GM06990 (cell line): ENCODE results near the gene CILP2.

Experiments
- DNase-seq: peaks from one replicate; pipeline ENCODE4 v3.0.0-alpha.2; 2011; ENCODE audit not compliant: insufficient read length; ENCODE audit errors: extremely low read depth
- H3K27me3 ChIP-seq: replicated peaks from 2 replicates; pipeline ENCODE4 v1.6.0; 2011; ENCODE audit warnings: low read length; ENCODE audit not compliant: control insufficient read depth, insufficient read depth
- H3K36me3 ChIP-seq: 2 replicates; pipeline ENCODE4 v1.5.1; 2011; ENCODE audit warnings: low read length; ENCODE audit not compliant: control insufficient read depth, insufficient read depth
- H3K4me3 ChIP-seq: replicated peaks from 2 replicates; pipeline ENCODE4 v1.5.1; 2011; ENCODE audit warnings: low read depth, mild to moderate bottlenecking, control low read depth, low read length
- TF ChIP-seq, protein P1 (sequence below): IDR thresholded peaks from 2 replicates; pipeline ENCODE4 v1.5.1; 2011; ENCODE audit warnings: low read length, control low read depth, mild to moderate bottlenecking, inconsistent platforms; ENCODE audit not compliant: insufficient read depth, poor library complexity, severe bottlenecking

CILP2 gene

DNA sequence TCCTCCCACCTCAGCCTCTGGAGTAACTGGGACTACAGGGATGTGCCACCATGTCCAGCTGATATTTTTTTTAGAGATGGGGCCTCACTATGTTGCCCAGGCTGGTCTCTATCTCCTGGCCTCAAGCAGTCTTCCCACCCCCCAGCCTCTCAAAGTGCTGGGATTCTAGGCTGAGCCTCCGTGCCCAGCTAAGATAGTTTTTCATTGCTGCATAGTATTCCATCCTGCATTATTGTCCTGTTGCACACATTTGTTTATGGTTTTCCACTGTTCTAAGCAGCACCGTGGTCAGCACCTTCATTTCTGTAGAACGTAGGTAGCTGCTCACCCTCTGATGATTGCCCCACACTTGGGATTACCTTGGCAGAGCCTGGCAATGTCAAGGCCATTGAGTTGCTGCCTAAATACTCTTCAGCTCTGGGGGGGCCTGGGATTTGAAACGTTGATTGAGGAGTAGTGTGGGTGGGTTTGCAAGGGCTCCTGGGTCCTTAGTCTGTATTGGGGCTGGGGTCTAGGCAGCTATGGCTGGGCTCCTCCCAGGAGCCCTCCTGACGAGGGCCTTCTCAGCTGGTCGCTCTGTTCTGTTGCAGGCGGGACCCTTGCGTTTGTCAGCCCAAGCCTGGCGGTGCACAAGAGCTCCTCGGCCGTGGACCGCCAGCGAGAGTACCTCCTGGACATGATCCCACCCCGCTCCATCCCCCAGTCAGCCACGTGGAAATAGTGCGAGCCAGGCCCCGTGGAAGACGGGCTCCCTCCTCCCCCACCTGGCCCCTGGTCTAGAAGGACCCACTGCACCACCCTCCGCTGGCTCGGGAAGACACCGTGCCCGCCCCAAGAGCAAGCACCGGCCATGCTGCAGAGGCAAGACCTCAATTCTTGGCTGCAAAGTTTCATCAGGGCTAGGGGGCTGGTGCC lies 33.1 kb upstream of the CILP2 start:
- DNase-seq = no peak
- peaks cover 40% of the 10 kb centered on the region for H3K36me3 ChIP-seq
- TF ChIP-seq, protein P1, sequence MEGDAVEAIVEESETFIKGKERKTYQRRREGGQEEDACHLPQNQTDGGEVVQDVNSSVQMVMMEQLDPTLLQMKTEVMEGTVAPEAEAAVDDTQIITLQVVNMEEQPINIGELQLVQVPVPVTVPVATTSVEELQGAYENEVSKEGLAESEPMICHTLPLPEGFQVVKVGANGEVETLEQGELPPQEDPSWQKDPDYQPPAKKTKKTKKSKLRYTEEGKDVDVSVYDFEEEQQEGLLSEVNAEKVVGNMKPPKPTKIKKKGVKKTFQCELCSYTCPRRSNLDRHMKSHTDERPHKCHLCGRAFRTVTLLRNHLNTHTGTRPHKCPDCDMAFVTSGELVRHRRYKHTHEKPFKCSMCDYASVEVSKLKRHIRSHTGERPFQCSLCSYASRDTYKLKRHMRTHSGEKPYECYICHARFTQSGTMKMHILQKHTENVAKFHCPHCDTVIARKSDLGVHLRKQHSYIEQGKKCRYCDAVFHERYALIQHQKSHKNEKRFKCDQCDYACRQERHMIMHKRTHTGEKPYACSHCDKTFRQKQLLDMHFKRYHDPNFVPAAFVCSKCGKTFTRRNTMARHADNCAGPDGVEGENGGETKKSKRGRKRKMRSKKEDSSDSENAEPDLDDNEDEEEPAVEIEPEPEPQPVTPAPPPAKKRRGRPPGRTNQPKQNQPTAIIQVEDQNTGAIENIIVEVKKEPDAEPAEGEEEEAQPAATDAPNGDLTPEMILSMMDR = no peak
- H3K4me3 ChIP-seq = no peak overlapping the region
- H3K27me3 ChIP-seq = no peaks in the 10 kb centered on the region

DNA sequence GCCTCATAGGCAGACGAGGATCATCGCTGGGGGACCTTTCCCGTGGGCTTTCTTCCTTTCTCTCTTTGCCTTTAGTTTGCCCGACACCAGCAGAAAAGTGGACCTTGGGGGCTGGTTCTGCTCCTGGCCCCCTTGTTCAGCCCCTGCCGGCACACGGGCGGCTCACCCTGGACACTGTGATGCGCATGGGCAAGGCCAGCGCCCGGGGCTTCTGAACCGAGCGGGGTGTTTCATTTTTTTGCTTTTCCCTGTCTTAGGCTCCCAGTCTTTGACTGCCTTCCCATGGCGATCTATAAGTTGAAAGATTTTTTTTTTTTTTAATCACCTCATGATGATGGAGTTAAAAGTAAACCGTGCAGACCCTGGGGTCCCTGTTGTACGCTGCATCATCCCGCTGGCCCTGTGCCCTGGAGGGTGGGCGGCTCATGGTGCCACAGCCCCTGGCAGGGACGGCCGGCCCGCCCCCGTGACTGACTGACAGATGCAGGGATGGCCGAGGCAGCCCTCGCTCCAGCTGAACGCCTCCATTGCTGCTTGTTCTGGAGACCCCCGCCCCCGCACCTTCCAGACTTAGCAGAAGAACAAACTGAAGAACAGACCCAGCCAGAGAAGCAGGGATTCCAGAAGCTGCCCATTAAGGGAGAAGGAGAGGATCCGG lies 32.3 kb upstream of the CILP2 start:
- DNase-seq = no peak
- TF ChIP-seq, protein P1 = no peak
- Histone ChIP-seq H3K36me3 (peaks cover 34% of the 10 kb centered on the region), H3K4me3 (no peak overlapping the region), H3K27me3 (no peaks in the 10 kb centered on the region)

DNA sequence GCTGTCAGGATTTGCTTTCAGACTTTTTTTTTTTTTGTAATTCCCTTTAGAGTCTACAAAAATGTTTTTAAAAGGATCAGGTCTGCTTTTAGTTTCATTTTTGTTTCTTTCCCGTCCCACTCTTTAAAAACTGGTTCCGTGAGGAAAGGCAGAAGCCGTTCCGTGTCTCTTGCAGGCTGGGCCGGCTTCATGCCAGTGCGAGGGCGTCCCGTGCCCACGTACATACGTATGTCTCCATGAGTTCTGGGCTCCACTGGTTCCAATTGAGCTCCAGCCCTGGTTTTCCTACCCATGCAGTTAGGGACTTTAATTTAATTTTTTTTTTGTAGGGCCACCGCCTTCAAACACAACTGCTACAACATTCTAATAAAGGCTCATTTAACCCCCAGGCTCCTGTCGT lies 31.5 kb upstream of the CILP2 start:
- Histone ChIP-seq H3K27me3 (no peaks in the 10 kb centered on the region), H3K36me3 (peaks cover 30% of the 10 kb centered on the region), H3K4me3 (no peak overlapping the region)
- no peak for DNase-seq
- TF ChIP-seq, protein P1 = no peak

DNA sequence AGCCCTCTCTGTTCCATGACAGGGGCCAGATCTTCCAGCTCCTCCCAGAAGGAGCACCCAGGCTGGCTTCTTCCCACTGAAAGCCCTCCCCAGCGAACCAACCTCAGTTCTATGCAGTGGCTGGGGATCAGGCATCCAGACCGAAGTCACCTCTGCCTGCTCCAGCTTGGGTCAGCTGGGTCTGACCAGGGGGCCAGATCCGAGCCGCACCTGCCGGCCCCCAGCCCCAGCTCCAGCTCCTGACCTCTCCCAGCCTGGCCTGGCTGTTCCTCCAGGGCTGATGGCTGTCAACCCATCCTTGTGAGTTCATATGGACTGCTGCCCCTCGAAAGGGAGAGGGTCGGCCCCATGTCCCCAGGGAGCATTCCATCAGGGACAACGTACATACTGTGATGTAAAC lies 30.7 kb upstream of the CILP2 start:
- Histone ChIP-seq H3K27me3 (no peaks in the 10 kb centered on the region), H3K36me3 (peaks cover 26% of the 10 kb centered on the region)
- TF ChIP-seq, protein P1 = no peak

DNA sequence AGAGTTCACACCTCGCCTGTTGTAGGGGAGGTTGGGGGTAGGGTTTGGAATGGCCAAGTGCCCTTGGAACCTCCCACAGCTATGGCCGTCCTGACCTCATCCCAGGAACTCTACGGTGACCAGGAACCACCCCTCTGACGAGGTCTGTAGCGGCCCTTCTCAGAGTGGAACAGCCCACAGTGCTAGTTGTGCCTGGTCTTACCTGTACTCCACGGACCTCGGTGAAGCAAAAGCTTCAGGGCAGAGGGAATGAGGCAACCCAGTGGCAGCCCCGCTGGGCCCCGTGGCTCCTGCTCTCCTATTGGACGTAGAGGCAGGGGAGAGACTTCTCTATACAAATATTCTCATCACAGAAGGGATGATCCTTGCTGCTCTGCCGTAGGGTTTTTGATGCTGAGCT lies 29.8 kb upstream of the CILP2 start:
- TF ChIP-seq, protein P1 = no peak
- no peak overlapping the region for H3K4me3 ChIP-seq
- H3K36me3 ChIP-seq = peaks cover 23% of the 10 kb centered on the region
- DNase-seq = no peak
- H3K27me3 ChIP-seq = no peaks in the 10 kb centered on the region

More for the DNA sequence above, 30.7 kb upstream of the CILP2 start:
- H3K4me3 ChIP-seq = no peak overlapping the region
- DNase-seq = no peak
